ENCODE data around the gene EFEMP1.

The EFEMP1 gene

GRCh38 chr2:55923091-55923981 lies at the start of gene EFEMP1:
EFEMP1 (minus strand) TSS chr2:55923782; CDS start chr2:55922440, 1,342 bp downstream.
- DNase-seq (ENCODE audit: low read depth): no peak

GRCh38 chr2:55970500-55970899 lies 46.9 kb upstream of the EFEMP1 start:
- no peak for DNase-seq (ENCODE audit: low read depth)

GRCh38 chr2:55968941-55969340 lies 45.4 kb upstream of the EFEMP1 start:
- no peak for DNase-seq (ENCODE audit: low read depth)

GRCh38 chr2:55966401-55967118 lies 43.0 kb upstream of the EFEMP1 start:
- no peak for DNase-seq (ENCODE audit: low read depth)

GRCh38 chr2:55965966-55966365 lies 42.4 kb upstream of the EFEMP1 start:
- DNase-seq (ENCODE audit: low read depth): no peak

- no peak for DNase-seq (ENCODE audit: low read depth)
These were observed 41.7 kb upstream of the EFEMP1 start for GRCh38 chr2:55965276-55965675.

- no peak for DNase-seq (ENCODE audit: low read depth)
These were observed 39.3 kb upstream of the EFEMP1 start for GRCh38 chr2:55962915-55963314.

- no peak for DNase-seq (ENCODE audit: low read depth)
These were observed 37.8 kb upstream of the EFEMP1 start for GRCh38 chr2:55961318-55961911.

- no peak for DNase-seq (ENCODE audit: low read depth)
These were observed 35.2 kb upstream of the EFEMP1 start for GRCh38 chr2:55958756-55959155.

GRCh38 chr2:55957142-55957541 lies 33.6 kb upstream of the EFEMP1 start:
- no peak for DNase-seq (ENCODE audit: low read depth)

- DNase-seq (ENCODE audit: low read depth): no peak
These were observed 30.9 kb upstream of the EFEMP1 start for GRCh38 chr2:55954306-55955035.

GRCh38 chr2:55952415-55952814 lies 28.8 kb upstream of the EFEMP1 start:
- no peak for DNase-seq (ENCODE audit: low read depth)

GRCh38 chr2:55951533-55951932 lies 28.0 kb upstream of the EFEMP1 start:
- DNase-seq (ENCODE audit: low read depth): no peak

- no peak for DNase-seq (ENCODE audit: low read depth)
These were observed 26.0 kb upstream of the EFEMP1 start for GRCh38 chr2:55949613-55950012.

- DNase-seq (ENCODE audit: low read depth): no peak
These were observed 25.6 kb upstream of the EFEMP1 start for GRCh38 chr2:55949211-55949610.

GRCh38 chr2:55948176-55948923 lies 24.8 kb upstream of the EFEMP1 start:
- DNase-seq (ENCODE audit: low read depth): no peak

GRCh38 chr2:55947752-55948151 lies 24.2 kb upstream of the EFEMP1 start:
- DNase-seq (ENCODE audit: low read depth): no peak

GRCh38 chr2:55946793-55947192 lies 23.2 kb upstream of the EFEMP1 start:
- DNase-seq (ENCODE audit: low read depth): no peak

GRCh38 chr2:55943466-55943865 lies 19.9 kb upstream of the EFEMP1 start:
- DNase-seq (ENCODE audit: low read depth): no peak

- no peak for DNase-seq (ENCODE audit: low read depth)
These were observed 12.8 kb upstream of the EFEMP1 start for GRCh38 chr2:55936351-55936750.

- DNase-seq (ENCODE audit: low read depth): no peak
These were observed 10.8 kb upstream of the EFEMP1 start for GRCh38 chr2:55934337-55934736.

Measured in stimulated activated CD4-positive, alpha-beta T cell treated with anti-CD3 and anti-CD28 coated beads, Interleukin-2, amount 100 ng/mL, for 4 hours (primary cell).